Skin of body (tissue), 2 donors: Measurements from ENCODE around the gene C19orf47. TPM values are rescaled to one million over a fixed set of nuclear protein-coding genes. Genes with fewer than 3 reads are reported as not detected.

Experiments used
- DNase-seq: peaks from one replicate; lab custom pipeline; 2025; lab: John Stamatoyannopoulos, UW
- total RNA-seq: library from RNA; depleted of rRNA; stranded (reverse); fragments of >200 nt; gene quantifications from one replicate; pipeline ENCODE4 v1.2.3, GENCODE V29; 2014

Gene C19orf47
- total RNA-seq, 1 donor from 2014 or later, result 8.2 TPM

GRCh38 chr19:40317338-40317737 is 30.9 kb downstream of the C19orf47 start:
- no peak for DNase-seq

- DNase-seq, result no peak
Observed at GRCh38 chr19:40315812-40316470, 32.3 kb downstream of the C19orf47 start.

- DNase-seq, result no peak
Observed at GRCh38 chr19:40314656-40315055, 33.5 kb downstream of the C19orf47 start.

- DNase-seq, result no peak
Observed at GRCh38 chr19:40313229-40313983, 34.8 kb downstream of the C19orf47 start.

GRCh38 chr19:40312533-40312932 is 35.7 kb downstream of the C19orf47 start:
- DNase-seq, result no peak

GRCh38 chr19:40309666-40310065 is 38.5 kb downstream of the C19orf47 start:
- DNase-seq, result no peak

GRCh38 chr19:40305403-40305802 is 42.8 kb downstream of the C19orf47 start:
- DNase-seq, result peak; percentile 71

GRCh38 chr19:40304306-40304705 is 43.9 kb downstream of the C19orf47 start:
- DNase-seq, result peak; percentile 23

- no peak for DNase-seq
Observed at GRCh38 chr19:40303765-40304164, 44.4 kb downstream of the C19orf47 start.

GRCh38 chr19:40302224-40303011 is 45.8 kb downstream of the C19orf47 start:
- no peak for DNase-seq

GRCh38 chr19:40300668-40301067 is 47.5 kb downstream of the C19orf47 start:
- DNase-seq, result no peak

- DNase-seq, result no peak
Observed at GRCh38 chr19:40298026-40298425, 50.2 kb downstream of the C19orf47 start.

- DNase-seq, result no peak
Observed at GRCh38 chr19:40294560-40294959, 53.6 kb downstream of the C19orf47 start.

- no peak for DNase-seq
Observed at GRCh38 chr19:40286971-40287421, 61.2 kb downstream of the C19orf47 start.

- DNase-seq, result peak; percentile 47
Observed at GRCh38 chr19:40286235-40286970, 61.8 kb downstream of the C19orf47 start.

GRCh38 chr19:40285353-40286234 is 62.6 kb downstream of the C19orf47 start:
- DNase-seq, result peak; percentile 100

GRCh38 chr19:40284501-40285352 is 63.5 kb downstream of the C19orf47 start, which contains the start of gene AKT2:
AKT2 (minus strand) TSS chr19:40285345; CDS start chr19:40265267, 20,078 bp downstream.
- peak; percentile 54 for DNase-seq

GRCh38 chr19:40284251-40284500 is 64.0 kb downstream of the C19orf47 start:
- DNase-seq, result no peak

GRCh38 chr19:40283414-40284250 is 64.6 kb downstream of the C19orf47 start:
- no peak for DNase-seq
